Astrocyte (in vitro differentiated cells and primary cell): ENCODE measurements around the gene DAZAP1. TPM values are rescaled to one million over a fixed set of nuclear protein-coding genes. Genes with fewer than 3 reads are reported as not detected.

Source experiments
- DNase-seq: peaks from one replicate; pipeline ENCODE4 v3.0.0-alpha.2; 2010; ENCODE audit warnings: low read depth
- FAIRE-seq: peaks from 2 replicates; lab custom pipeline; 2011; peaks lifted over from hg19 to GRCh38; lab: Jason Lieb, UNC
- H2AFZ ChIP-seq: 2 replicates; pipeline ENCODE4 v1.6.0; 2012; ENCODE audit warnings: low read depth, low read length, inconsistent platforms
- H3K27ac ChIP-seq: 2 replicates; pipeline ENCODE4 v1.5.1; 2011; ENCODE audit warnings: low read depth, low read length, inconsistent platforms
- H3K27me3 ChIP-seq: 2 replicates; pipeline ENCODE4 v1.6.0; 2011; ENCODE audit warnings: low read length, inconsistent platforms; ENCODE audit not compliant: insufficient read depth
- H3K36me3 ChIP-seq: 2 replicates; pipeline ENCODE4 v1.5.1; 2011; ENCODE audit warnings: low read length, inconsistent platforms; ENCODE audit not compliant: insufficient read depth
- H3K4me1 ChIP-seq: 2 replicates; pipeline ENCODE4 v1.5.1; 2011; ENCODE audit warnings: low read length, inconsistent platforms; ENCODE audit not compliant: insufficient read depth
- H3K4me2 ChIP-seq: 2 replicates; pipeline ENCODE4 v1.6.0; 2012; ENCODE audit warnings: low read length, inconsistent platforms
- H3K4me3 ChIP-seq: 2 replicates; pipeline ENCODE4 v1.5.1; 2011; ENCODE audit warnings: low read depth, mild to moderate bottlenecking, low read length, inconsistent platforms; ENCODE audit not compliant: insufficient read depth
- H3K79me2 ChIP-seq: 2 replicates; pipeline ENCODE4 v1.6.0; 2012; ENCODE audit warnings: mild to moderate bottlenecking, low read length, inconsistent platforms; ENCODE audit not compliant: insufficient read depth
- H3K9ac ChIP-seq: 2 replicates; pipeline ENCODE4 v1.6.0; 2012; ENCODE audit warnings: mild to moderate bottlenecking, low read length, inconsistent platforms
- H3K9me3 ChIP-seq: 2 replicates; pipeline ENCODE4 v1.5.1; 2012; ENCODE audit warnings: low read depth, mild to moderate bottlenecking, low read length, inconsistent platforms; ENCODE audit not compliant: insufficient read depth
- H4K20me1 ChIP-seq: 2 replicates; pipeline ENCODE4 v1.6.0; 2012; ENCODE audit warnings: low read length, inconsistent platforms; ENCODE audit not compliant: insufficient read depth
- H3K27ac Mint-ChIP-seq: one replicate; pipeline ENCODE4 v1.8.0; 2021; ENCODE audit warnings: mild to moderate bottlenecking, mixed read lengths; ENCODE audit not compliant: unreplicated experiment
- H3K27me3 Mint-ChIP-seq: one replicate; pipeline ENCODE4 v1.8.0; 2021; ENCODE audit warnings: low read depth, mixed read lengths; ENCODE audit not compliant: unreplicated experiment
- H3K36me3 Mint-ChIP-seq: one replicate; pipeline ENCODE4 v1.8.0; 2021; ENCODE audit warnings: low read depth, mixed read lengths; ENCODE audit not compliant: unreplicated experiment
- H3K4me1 Mint-ChIP-seq: one replicate; pipeline ENCODE4 v1.8.0; 2021; ENCODE audit warnings: low read depth, mixed read lengths; ENCODE audit not compliant: unreplicated experiment
- H3K4me3 Mint-ChIP-seq: one replicate; pipeline ENCODE4 v1.8.0; 2021; ENCODE audit warnings: mild to moderate bottlenecking, moderate library complexity, mixed read lengths; ENCODE audit not compliant: unreplicated experiment
- H3K9me3 Mint-ChIP-seq: one replicate; pipeline ENCODE4 v1.8.0; 2021; ENCODE audit warnings: mild to moderate bottlenecking, mixed read lengths; ENCODE audit not compliant: unreplicated experiment
- CTCF ChIP-seq: IDR thresholded peaks from 2 replicates; pipeline ENCODE4 v1.5.1; 2011; ENCODE audit warnings: low read depth, mild to moderate bottlenecking, inconsistent platforms, low read length, moderate library complexity; ENCODE audit not compliant: insufficient read depth
- EZH2 ChIP-seq: IDR thresholded peaks from 2 replicates; pipeline ENCODE4 v1.6.1; 2012; ENCODE audit warnings: mild to moderate bottlenecking, low read length, inconsistent platforms; ENCODE audit not compliant: insufficient read depth
- total RNA-seq: library from RNA; stranded (reverse); gene quantifications from 2 replicates; pipeline ENCODE4 v1.2.1, GENCODE V29; 2021

DAZAP1 gene
- total RNA-seq, 1 donor from 2014 or later, result 108 TPM

- Histone ChIP-seq H3K9me3 (no peaks in the 10 kb centered on the region), H3K27me3 (no peaks in the 10 kb centered on the region), H3K27ac (no peak overlapping the region), H3K9ac (no peak overlapping the region), H3K79me2 (peaks cover 34% of the 10 kb centered on the region), H3K4me1 (peaks cover 6% of the 10 kb centered on the region), H3K4me2 (no peak overlapping the region), H3K36me3 (peaks cover 4% of the 10 kb centered on the region), H3K4me3 (no peak overlapping the region), H2AFZ (no peak overlapping the region), H4K20me1 (peaks cover 20% of the 10 kb centered on the region)
- Mint-ChIP-seq H3K27ac (no peak overlapping the region), H3K9me3 (no peaks in the 10 kb centered on the region), H3K27me3 (no peaks in the 10 kb centered on the region), H3K36me3 (peaks cover 7% of the 10 kb centered on the region), H3K4me1 (no peaks in the 10 kb centered on the region), H3K4me3 (peak overlapping the region; percentile 11)
- TF ChIP-seq EZH2 (no peak), CTCF (no peak)
- FAIRE-seq (no peak), DNase-seq (no peak)
These were observed 18.1 kb upstream of the DAZAP1 start for GRCh38 chr19:1389033-1389940.

GRCh38 chr19:1390890-1391423 is 16.4 kb upstream of the DAZAP1 start:
- H3K27me3 ChIP-seq, result no peaks in the 10 kb centered on the region
- DNase-seq (no peak), FAIRE-seq (no peak)
- H3K36me3 ChIP-seq, result peaks cover 4% of the 10 kb centered on the region
- peaks cover 7% of the 10 kb centered on the region for H3K36me3 Mint-ChIP-seq
- H3K4me3 Mint-ChIP-seq, result no peak overlapping the region
- no peaks in the 10 kb centered on the region for H3K4me1 ChIP-seq
- no peak overlapping the region for H2AFZ ChIP-seq
- no peaks in the 10 kb centered on the region for H3K4me1 Mint-ChIP-seq
- peaks cover 17% of the 10 kb centered on the region for H4K20me1 ChIP-seq
- no peaks in the 10 kb centered on the region for H3K9me3 ChIP-seq
- no peak for TF ChIP-seq CTCF
- no peak for TF ChIP-seq EZH2
- no peak overlapping the region for H3K4me3 ChIP-seq
- H3K79me2 ChIP-seq, result peaks cover 21% of the 10 kb centered on the region
- H3K4me2 ChIP-seq, result no peak overlapping the region
- H3K27ac Mint-ChIP-seq, result no peak overlapping the region
- no peaks in the 10 kb centered on the region for H3K9me3 Mint-ChIP-seq
- H3K27ac ChIP-seq, result no peak overlapping the region
- no peaks in the 10 kb centered on the region for H3K27me3 Mint-ChIP-seq
- no peak overlapping the region for H3K9ac ChIP-seq
